ENCODE data around the gene PLAAT1.

PLAAT1 gene

DNA sequence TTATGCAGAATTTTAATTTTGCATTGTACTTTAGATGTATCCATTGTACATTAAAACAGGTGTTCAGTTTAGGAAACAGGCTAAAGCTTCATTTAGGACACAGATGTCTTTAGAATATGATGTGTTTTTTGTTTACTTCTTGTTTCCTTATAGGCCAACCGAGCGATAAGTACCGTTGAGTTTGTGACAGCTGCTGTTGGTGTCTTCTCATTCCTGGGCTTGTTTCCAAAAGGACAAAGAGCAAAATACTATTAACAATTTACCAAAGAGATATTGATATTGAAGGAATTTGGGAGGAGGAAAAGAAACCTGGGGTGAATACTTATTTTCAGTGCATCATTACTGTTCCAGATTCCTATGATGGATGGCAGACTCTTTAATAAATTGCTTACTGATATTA lies 29.4 kb downstream of the PLAAT1 start:
- H3K4me3 ChIP-seq (replicated peaks in 1 of 2; ENCODE audit: low read depth in 2 of 2, low read length in 2 of 2), result no peak overlapping the region
- TF ChIP-seq, protein P1, sequence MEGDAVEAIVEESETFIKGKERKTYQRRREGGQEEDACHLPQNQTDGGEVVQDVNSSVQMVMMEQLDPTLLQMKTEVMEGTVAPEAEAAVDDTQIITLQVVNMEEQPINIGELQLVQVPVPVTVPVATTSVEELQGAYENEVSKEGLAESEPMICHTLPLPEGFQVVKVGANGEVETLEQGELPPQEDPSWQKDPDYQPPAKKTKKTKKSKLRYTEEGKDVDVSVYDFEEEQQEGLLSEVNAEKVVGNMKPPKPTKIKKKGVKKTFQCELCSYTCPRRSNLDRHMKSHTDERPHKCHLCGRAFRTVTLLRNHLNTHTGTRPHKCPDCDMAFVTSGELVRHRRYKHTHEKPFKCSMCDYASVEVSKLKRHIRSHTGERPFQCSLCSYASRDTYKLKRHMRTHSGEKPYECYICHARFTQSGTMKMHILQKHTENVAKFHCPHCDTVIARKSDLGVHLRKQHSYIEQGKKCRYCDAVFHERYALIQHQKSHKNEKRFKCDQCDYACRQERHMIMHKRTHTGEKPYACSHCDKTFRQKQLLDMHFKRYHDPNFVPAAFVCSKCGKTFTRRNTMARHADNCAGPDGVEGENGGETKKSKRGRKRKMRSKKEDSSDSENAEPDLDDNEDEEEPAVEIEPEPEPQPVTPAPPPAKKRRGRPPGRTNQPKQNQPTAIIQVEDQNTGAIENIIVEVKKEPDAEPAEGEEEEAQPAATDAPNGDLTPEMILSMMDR (IDR thresholded peaks at IDR 0.05; ENCODE audit: low read depth, low read length), result no peak
- no peak for DNase-seq (ENCODE audit: low read depth in 2 of 2)

DNA sequence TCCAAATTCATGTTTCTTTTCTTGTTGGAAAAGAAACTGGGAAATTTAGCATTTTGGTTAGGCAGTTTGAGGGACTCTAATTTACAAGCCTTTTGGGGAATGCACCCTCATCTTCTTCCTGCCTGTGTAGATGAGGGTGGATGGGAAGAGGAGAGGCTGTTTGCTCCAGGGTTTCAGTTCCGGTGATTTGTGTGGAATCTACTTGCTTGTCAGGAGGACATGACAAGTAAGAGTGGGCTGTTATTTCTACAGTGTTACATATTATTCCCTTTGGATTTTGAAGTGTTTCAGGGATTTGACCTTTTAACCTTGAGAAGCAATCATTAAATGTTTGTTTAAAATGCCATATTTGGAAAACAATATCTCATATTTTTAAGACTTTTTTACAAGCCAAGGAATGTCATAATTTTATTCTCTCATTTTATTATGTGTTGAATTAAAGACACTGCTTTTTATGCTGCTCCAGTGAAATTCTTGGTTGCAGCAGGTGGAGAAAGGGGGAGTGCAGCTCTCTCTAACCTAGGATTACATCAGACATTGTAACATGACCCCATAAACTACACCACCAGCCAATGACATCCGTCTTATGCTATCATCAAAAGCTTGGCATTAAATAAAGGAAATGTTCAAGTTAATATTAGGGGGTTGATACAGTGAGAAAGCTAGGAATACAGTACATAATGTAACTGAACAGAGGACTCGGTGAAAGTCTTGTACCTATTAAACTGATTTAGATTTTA lies 30.2 kb downstream of the PLAAT1 start:
- no peak for DNase-seq (ENCODE audit: low read depth in 2 of 2)
- TF ChIP-seq, protein P1 (IDR thresholded peaks at IDR 0.05; ENCODE audit: low read depth, low read length), result no peak
- H3K4me3 ChIP-seq (replicated peaks in 1 of 2; ENCODE audit: low read depth in 2 of 2, low read length in 2 of 2), result no peak overlapping the region

DNA sequence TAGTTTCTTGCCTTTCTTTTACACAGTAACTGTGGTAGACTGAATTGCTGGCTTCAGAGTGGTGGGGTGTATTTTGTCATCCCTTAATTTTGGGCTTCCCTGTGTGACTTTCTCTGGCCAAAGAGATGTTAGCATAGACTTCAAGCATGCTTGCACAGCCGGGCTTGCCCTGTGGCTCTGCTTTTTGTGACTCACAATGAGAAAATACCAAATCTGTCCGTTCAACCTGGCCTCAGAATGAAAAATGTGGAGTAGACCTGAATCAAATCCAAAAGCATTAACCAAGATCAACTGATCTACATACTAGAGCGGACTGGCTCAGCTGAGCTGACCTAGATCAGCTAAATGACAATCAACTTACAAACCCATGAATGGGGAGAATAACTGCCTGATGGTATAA lies 51.4 kb downstream of the PLAAT1 start:
- TF ChIP-seq, protein P1 (IDR thresholded peaks at IDR 0.05; ENCODE audit: low read depth, low read length), result no peak
- DNase-seq (ENCODE audit: low read depth in 2 of 2), result no peak

DNA sequence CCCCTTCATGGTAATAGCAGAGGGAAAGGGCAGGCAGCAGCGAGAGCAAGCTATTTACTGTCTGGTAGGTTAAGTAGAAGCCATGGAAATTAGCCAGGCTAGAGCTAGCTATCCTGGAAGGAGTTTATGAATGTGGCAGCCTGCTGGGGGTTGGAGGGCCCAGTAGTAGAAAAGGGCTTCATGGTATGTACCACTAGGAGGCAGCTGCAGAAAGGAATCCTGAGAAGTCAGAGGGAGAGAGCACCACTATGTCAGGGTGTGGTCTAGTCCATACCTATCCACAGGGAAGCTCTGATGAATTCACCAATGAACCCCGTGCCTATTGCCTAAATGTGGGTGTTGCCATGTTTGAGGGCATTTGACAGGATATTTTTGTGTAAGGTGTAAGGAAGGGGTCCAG lies 55.0 kb downstream of the PLAAT1 start:
- TF ChIP-seq, protein P1 (IDR thresholded peaks at IDR 0.05; ENCODE audit: low read depth, low read length), result no peak
- H3K4me3 ChIP-seq (replicated peaks in 1 of 2; ENCODE audit: low read depth in 2 of 2, low read length in 2 of 2), result no peak overlapping the region
- no peak for DNase-seq (ENCODE audit: low read depth in 2 of 2)

More for the DNA sequence above, 51.4 kb downstream of the PLAAT1 start:
- no peak overlapping the region for H3K4me3 ChIP-seq (replicated peaks in 1 of 2; ENCODE audit: low read depth in 2 of 2, low read length in 2 of 2)

DNA sequence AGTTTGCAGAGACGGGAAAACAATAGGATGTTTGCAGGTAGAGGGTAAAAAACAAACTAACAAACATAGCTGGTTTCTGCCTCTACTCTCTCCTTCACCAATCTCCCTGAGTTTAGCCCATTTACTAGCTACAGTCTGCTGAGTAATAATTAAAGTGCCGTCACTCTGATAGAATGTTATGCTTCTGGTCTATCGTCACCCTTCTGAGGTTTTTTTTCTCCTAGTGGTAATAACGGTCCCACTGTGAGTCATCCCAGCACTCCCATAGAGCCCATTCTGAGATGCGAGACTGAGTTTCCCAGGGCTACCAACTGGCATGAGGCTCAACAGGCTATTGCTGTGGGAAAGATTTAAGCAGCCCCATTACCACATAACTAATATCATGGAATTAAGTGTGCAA lies 56.4 kb downstream of the PLAAT1 start:
- TF ChIP-seq, protein P1 (IDR thresholded peaks at IDR 0.05; ENCODE audit: low read depth, low read length), result no peak
- H3K4me3 ChIP-seq (replicated peaks in 1 of 2; ENCODE audit: low read depth in 2 of 2, low read length in 2 of 2), result no peak overlapping the region
- DNase-seq (ENCODE audit: low read depth in 2 of 2), result no peak

DNA sequence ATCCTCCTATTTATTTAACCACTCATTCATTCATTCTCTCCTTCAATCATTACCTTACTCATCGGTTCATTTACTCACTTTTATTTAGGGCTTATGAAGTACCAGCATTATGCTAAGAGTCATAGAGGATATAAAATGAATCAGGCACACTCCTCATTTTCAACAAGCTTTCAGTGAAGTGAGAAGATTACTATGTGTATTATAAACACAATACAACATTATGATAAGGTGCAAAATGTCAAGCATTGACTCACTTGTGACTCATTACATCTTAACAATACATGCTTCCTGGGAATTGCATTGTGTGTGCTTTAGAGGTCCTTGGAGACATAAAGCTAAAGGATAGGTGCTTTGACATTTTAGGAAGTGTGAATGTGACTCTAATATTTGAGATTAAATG lies 60.4 kb downstream of the PLAAT1 start:
- TF ChIP-seq, protein P1 (IDR thresholded peaks at IDR 0.05; ENCODE audit: low read depth, low read length), result no peak
- no peak overlapping the region for H3K4me3 ChIP-seq (replicated peaks in 1 of 2; ENCODE audit: low read depth in 2 of 2, low read length in 2 of 2)
- DNase-seq (ENCODE audit: low read depth in 2 of 2), result peak in 1 of 2 donors; percentile 39

DNA sequence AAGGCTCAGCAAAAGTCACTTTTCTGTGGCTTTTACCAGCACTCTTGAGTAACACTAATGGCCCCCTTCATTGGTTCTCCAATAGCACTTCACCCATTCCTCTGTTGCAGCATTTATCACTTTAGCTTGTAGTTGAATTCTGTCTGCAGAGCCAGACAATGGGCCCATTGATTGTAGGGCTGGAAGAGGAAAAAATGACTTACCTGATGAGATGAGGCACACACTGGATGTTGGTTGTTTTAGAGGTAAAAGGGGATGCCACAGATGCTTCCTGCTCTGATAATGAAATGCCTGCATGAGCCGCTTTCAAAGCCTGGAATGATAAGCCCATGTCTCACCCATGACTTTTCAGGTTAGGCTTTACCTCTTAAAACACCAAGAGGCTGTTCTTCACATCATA lies 64.3 kb downstream of the PLAAT1 start:
- H3K4me3 ChIP-seq (replicated peaks in 1 of 2; ENCODE audit: low read depth in 2 of 2, low read length in 2 of 2), result no peak overlapping the region
- no peak for DNase-seq (ENCODE audit: low read depth in 2 of 2)
- TF ChIP-seq, protein P1 (IDR thresholded peaks at IDR 0.05; ENCODE audit: low read depth, low read length), result no peak
